ENCODE measurements around the gene PRKD1. TPM values are rescaled to one million over a fixed set of nuclear protein-coding genes. Genes with fewer than 3 reads are reported as not detected.

PRKD1 gene
- not detected for total RNA-seq

- H3K4me1 Mint-ChIP-seq (ENCODE audit: low read depth): peaks cover 7% of the 10 kb centered on the region
- H3K27ac Mint-ChIP-seq: no peak within 1 kb of the TSS
- CTCF ChIA-PET: no interaction called here
- H3K4me3 Mint-ChIP-seq: peak within 1 kb of the TSS; percentile 44
- POLR2A ChIA-PET: no interaction called here
- peaks cover 5% of the 10 kb centered on the region for H3K36me3 Mint-ChIP-seq
- peaks cover 26% of the 10 kb centered on the region for H3K27me3 Mint-ChIP-seq
- DNase-seq: no peak
- H3K9me3 Mint-ChIP-seq: no peaks in the 10 kb centered on the region
- intact Hi-C loops (cut with micrococcal nuclease): no loop called here
Measured at GRCh38 chr14:29927376-29928116, at the start of gene PRKD1. TSS of gene PRKD1 (minus strand) at chr14:29927847.

- Mint-ChIP-seq H3K4me1 (ENCODE audit: low read depth) (no peaks in the 10 kb centered on the region), H3K4me3 (no peak overlapping the region), H3K27me3 (no peaks in the 10 kb centered on the region), H3K9me3 (peaks cover 19% of the 10 kb centered on the region), H3K36me3 (no peaks in the 10 kb centered on the region), H3K27ac (no peak overlapping the region)
- DNase-seq: no peak
- intact Hi-C loops (cut with micrococcal nuclease): no loop called here
- ChIA-PET POLR2A (no interaction called here), CTCF (no interaction called here)
Measured at GRCh38 chr14:29971101-29971500, 43.5 kb upstream of the PRKD1 start.

- peaks cover 13% of the 10 kb centered on the region for H3K9me3 Mint-ChIP-seq
- no peak for DNase-seq
- H3K27me3 Mint-ChIP-seq: no peaks in the 10 kb centered on the region
- H3K27ac Mint-ChIP-seq: no peak overlapping the region
- no peaks in the 10 kb centered on the region for H3K4me1 Mint-ChIP-seq (ENCODE audit: low read depth)
- no peaks in the 10 kb centered on the region for H3K36me3 Mint-ChIP-seq
- intact Hi-C loops (cut with micrococcal nuclease): no loop called here
- ChIA-PET POLR2A (no interaction called here), CTCF (no interaction called here)
- no peak overlapping the region for H3K4me3 Mint-ChIP-seq
Measured at GRCh38 chr14:29955087-29955486, 27.4 kb upstream of the PRKD1 start.

- H3K36me3 Mint-ChIP-seq: no peaks in the 10 kb centered on the region
- POLR2A ChIA-PET: no interaction called here
- H3K9me3 Mint-ChIP-seq: peaks cover 7% of the 10 kb centered on the region
- H3K27ac Mint-ChIP-seq: no peak overlapping the region
- CTCF ChIA-PET: no interaction called here
- H3K27me3 Mint-ChIP-seq: no peaks in the 10 kb centered on the region
- H3K4me1 Mint-ChIP-seq (ENCODE audit: low read depth): no peaks in the 10 kb centered on the region
- H3K4me3 Mint-ChIP-seq: no peak overlapping the region
- DNase-seq: no peak
- intact Hi-C loops (cut with micrococcal nuclease): no loop called here
Measured at GRCh38 chr14:29953501-29953900, 25.9 kb upstream of the PRKD1 start.

- H3K9me3 Mint-ChIP-seq: peaks cover 37% of the 10 kb centered on the region
- no peak overlapping the region for H3K4me3 Mint-ChIP-seq
- no peak overlapping the region for H3K27ac Mint-ChIP-seq
- DNase-seq: no peak
- H3K36me3 Mint-ChIP-seq: no peaks in the 10 kb centered on the region
- no peaks in the 10 kb centered on the region for H3K4me1 Mint-ChIP-seq (ENCODE audit: low read depth)
- no peaks in the 10 kb centered on the region for H3K27me3 Mint-ChIP-seq
- ChIA-PET CTCF (no interaction called here), POLR2A (no interaction called here)
- intact Hi-C loops (cut with micrococcal nuclease): no loop called here
Measured at GRCh38 chr14:29944091-29944490, 16.4 kb upstream of the PRKD1 start.

GRCh38 chr14:29941401-29941800, 13.8 kb upstream of the PRKD1 start:
- no peaks in the 10 kb centered on the region for H3K27me3 Mint-ChIP-seq
- no peak for DNase-seq
- ChIA-PET CTCF (no interaction called here), POLR2A (no interaction called here)
- no peaks in the 10 kb centered on the region for H3K4me1 Mint-ChIP-seq (ENCODE audit: low read depth)
- no peak overlapping the region for H3K27ac Mint-ChIP-seq
- peaks cover 29% of the 10 kb centered on the region for H3K9me3 Mint-ChIP-seq
- no peak overlapping the region for H3K4me3 Mint-ChIP-seq
- no peaks in the 10 kb centered on the region for H3K36me3 Mint-ChIP-seq
- intact Hi-C loops (cut with micrococcal nuclease): no loop called here

GRCh38 chr14:29940482-29940881, 12.8 kb upstream of the PRKD1 start:
- Mint-ChIP-seq H3K4me1 (ENCODE audit: low read depth) (no peaks in the 10 kb centered on the region), H3K36me3 (no peaks in the 10 kb centered on the region), H3K9me3 (peaks cover 27% of the 10 kb centered on the region), H3K27ac (no peak overlapping the region), H3K4me3 (no peak overlapping the region), H3K27me3 (no peaks in the 10 kb centered on the region)
- ChIA-PET CTCF (no interaction called here), POLR2A (no interaction called here)
- DNase-seq: no peak
- intact Hi-C loops (cut with micrococcal nuclease): no loop called here

GRCh38 chr14:29937116-29937515, 9.5 kb upstream of the PRKD1 start:
- no peak overlapping the region for H3K4me3 Mint-ChIP-seq

GRCh38 chr14:29930283-29930682, 2.6 kb upstream of the PRKD1 start:
- no peak overlapping the region for H3K27ac Mint-ChIP-seq
- H3K36me3 Mint-ChIP-seq: peaks cover 5% of the 10 kb centered on the region
- POLR2A ChIA-PET: no interaction called here
- no peak overlapping the region for H3K4me3 Mint-ChIP-seq
- peaks cover 22% of the 10 kb centered on the region for H3K27me3 Mint-ChIP-seq
- DNase-seq: no peak
- intact Hi-C loops (cut with micrococcal nuclease): no loop called here
- peaks cover 7% of the 10 kb centered on the region for H3K4me1 Mint-ChIP-seq (ENCODE audit: low read depth)
- CTCF ChIA-PET: no interaction called here
- H3K9me3 Mint-ChIP-seq: no peaks in the 10 kb centered on the region

More at GRCh38 chr14:29937116-29937515, 9.5 kb upstream of the PRKD1 start:
- no peaks in the 10 kb centered on the region for H3K27me3 Mint-ChIP-seq
- DNase-seq: no peak
- ChIA-PET CTCF (no interaction called here), POLR2A (no interaction called here)
- no peaks in the 10 kb centered on the region for H3K36me3 Mint-ChIP-seq
- no peaks in the 10 kb centered on the region for H3K4me1 Mint-ChIP-seq (ENCODE audit: low read depth)
- peaks cover 3% of the 10 kb centered on the region for H3K9me3 Mint-ChIP-seq
- H3K27ac Mint-ChIP-seq: no peak overlapping the region
- intact Hi-C loops (cut with micrococcal nuclease): no loop called here

- no peaks in the 10 kb centered on the region for H3K9me3 Mint-ChIP-seq
- intact Hi-C loops (cut with micrococcal nuclease): no loop called here
- peaks cover 5% of the 10 kb centered on the region for H3K36me3 Mint-ChIP-seq
- H3K27ac Mint-ChIP-seq: no peak overlapping the region
- no peak for DNase-seq
- peaks cover 26% of the 10 kb centered on the region for H3K27me3 Mint-ChIP-seq
- no peak overlapping the region for H3K4me3 Mint-ChIP-seq
- H3K4me1 Mint-ChIP-seq (ENCODE audit: low read depth): peaks cover 7% of the 10 kb centered on the region
- POLR2A ChIA-PET: no interaction called here
- CTCF ChIA-PET: no interaction called here
Measured at GRCh38 chr14:29928117-29928640, 532 bp upstream of the PRKD1 start.

GRCh38 chr14:29926701-29927375, 809 bp downstream of the PRKD1 start:
- POLR2A ChIA-PET: no interaction called here
- no peak overlapping the region for H3K27ac Mint-ChIP-seq
- H3K9me3 Mint-ChIP-seq: no peaks in the 10 kb centered on the region

GRCh38 chr14:29926228-29926627, 1.4 kb downstream of the PRKD1 start:
- Mint-ChIP-seq H3K27me3 (peaks cover 26% of the 10 kb centered on the region), H3K36me3 (peaks cover 5% of the 10 kb centered on the region), H3K4me3 (peak overlapping the region; percentile 44), H3K9me3 (no peaks in the 10 kb centered on the region), H3K27ac (no peak overlapping the region), H3K4me1 (ENCODE audit: low read depth) (peaks cover 7% of the 10 kb centered on the region)
- no peak for DNase-seq
- ChIA-PET POLR2A (no interaction called here), CTCF (no interaction called here)
- intact Hi-C loops (cut with micrococcal nuclease): no loop called here

More at GRCh38 chr14:29926701-29927375, 809 bp downstream of the PRKD1 start:
- CTCF ChIA-PET: no interaction called here
- DNase-seq: peak; percentile 10
- Mint-ChIP-seq H3K4me3 (peak overlapping the region; percentile 44), H3K36me3 (peaks cover 5% of the 10 kb centered on the region), H3K4me1 (ENCODE audit: low read depth) (peaks cover 7% of the 10 kb centered on the region), H3K27me3 (peaks cover 26% of the 10 kb centered on the region)
- intact Hi-C loops (cut with micrococcal nuclease): no loop called here

GRCh38 chr14:29925736-29926135, 1.9 kb downstream of the PRKD1 start:
- Mint-ChIP-seq H3K4me3 (no peak overlapping the region), H3K9me3 (no peaks in the 10 kb centered on the region), H3K27me3 (peaks cover 26% of the 10 kb centered on the region), H3K27ac (no peak overlapping the region), H3K36me3 (peaks cover 5% of the 10 kb centered on the region), H3K4me1 (ENCODE audit: low read depth) (peaks cover 7% of the 10 kb centered on the region)
- CTCF ChIA-PET: no interaction called here
- intact Hi-C loops (cut with micrococcal nuclease): no loop called here
- POLR2A ChIA-PET: no interaction called here
- no peak for DNase-seq

Data from activated CD4-positive, alpha-beta memory T cell treated with anti-CD3 and anti-CD28 coated beads for 36 hours (primary cell).